Neural cell (in vitro differentiated cells): ENCODE measurements around the gene AXL. TPM values are rescaled to one million over a fixed set of nuclear protein-coding genes. Genes with fewer than 3 reads are reported as not detected.

Experiments used
- H2AFZ ChIP-seq: fragments of 200-600, 300-800 bp; sonication (generic), shearing (Covaris generic); 2 replicates; pipeline ENCODE4 v1.6.0; 2014; ENCODE audit warnings: low read depth, mild to moderate bottlenecking, antibody characterized with exemption, low read length, moderate library complexity
- H3F3A ChIP-seq: fragments of 200-600 bp; shearing (Covaris generic); 2 replicates; pipeline ENCODE4 v1.6.1; 2016; ENCODE audit warnings: mild to moderate bottlenecking, moderate library complexity, mixed read lengths, antibody characterized with exemption, low read length; ENCODE audit not compliant: insufficient read depth, poor library complexity, severe bottlenecking
- H3K27ac ChIP-seq: fragments of 200-600, 300-800 bp; sonication (generic), shearing (Covaris generic); 2 replicates; pipeline ENCODE4 v1.5.1; 2014; ENCODE audit warnings: mild to moderate bottlenecking, low read length, moderate library complexity
- H3K27me3 ChIP-seq: fragments of 300-800, 200-600 bp; sonication (generic), shearing (Covaris generic); 2 replicates; pipeline ENCODE4 v1.6.0; 2014; ENCODE audit warnings: mild to moderate bottlenecking, low read depth, low read length, moderate library complexity; ENCODE audit not compliant: insufficient read depth
- H3K36me3 ChIP-seq: fragments of 300-800, 200-600 bp; sonication (generic), shearing (Covaris generic); 2 replicates; pipeline ENCODE4 v1.5.1; 2014; ENCODE audit warnings: mild to moderate bottlenecking, antibody characterized with exemption, low read length, moderate library complexity; ENCODE audit not compliant: insufficient read depth
- H3K4me2 ChIP-seq: fragments of 300-800, 200-600 bp; sonication (generic), shearing (Covaris generic); 2 replicates; pipeline ENCODE4 v1.6.0; 2014; ENCODE audit warnings: mild to moderate bottlenecking, low read length
- H3K4me3 ChIP-seq: fragments of 300-800, 200-600 bp; sonication (generic), shearing (Covaris generic); 2 replicates; pipeline ENCODE4 v1.5.1; 2014; ENCODE audit warnings: mild to moderate bottlenecking, low read length, moderate library complexity
- H3K79me2 ChIP-seq: fragments of 200-600 bp; shearing (Covaris generic); replicated peaks from 2 replicates; pipeline ENCODE4 v1.6.0; 2014; ENCODE audit warnings: mild to moderate bottlenecking, low read length, moderate library complexity; ENCODE audit not compliant: insufficient read depth
- H3K9ac ChIP-seq: fragments of 300-800, 200-600 bp; sonication (generic), shearing (Covaris generic); 2 replicates; pipeline ENCODE4 v1.6.1; 2016; ENCODE audit warnings: mild to moderate bottlenecking, low read length, mixed read lengths
- H3K9me2 ChIP-seq: fragments of 200-600 bp; shearing (Covaris generic); 2 replicates; pipeline ENCODE4 v1.6.1; 2016; ENCODE audit warnings: mild to moderate bottlenecking, low read length, mixed read lengths; ENCODE audit not compliant: insufficient read depth
- H3K9me3 ChIP-seq: fragments of 200-600, 300-800 bp; sonication (generic), shearing (Covaris generic); 2 replicates; pipeline ENCODE4 v1.6.1; 2016; ENCODE audit warnings: mild to moderate bottlenecking, mixed run types, low read length, moderate library complexity, mixed read lengths
- H4K20me1 ChIP-seq: fragments of 200-600 bp; shearing (Covaris generic); 2 replicates; pipeline ENCODE4 v1.6.1; 2016; ENCODE audit warnings: mild to moderate bottlenecking, mixed run types; ENCODE audit not compliant: insufficient read depth
- CTCF ChIP-seq: fragments of 450-650 bp; IDR thresholded peaks from 2 replicates; pipeline ENCODE4 v1.5.1; 2014; ENCODE audit warnings: antibody characterized with exemption, mild to moderate bottlenecking, moderate library complexity; ENCODE audit not compliant: poor library complexity, severe bottlenecking
- EP300 ChIP-seq: fragments of 450-650 bp; conservative IDR thresholded peaks from 2 replicates; pipeline ENCODE4 v1.6.1; 2014; ENCODE audit warnings: antibody characterized with exemption, mild to moderate bottlenecking, moderate library complexity; ENCODE audit not compliant: poor library complexity, severe bottlenecking
- EZH2 ChIP-seq: fragments of 200-600, 300-800 bp; shearing (Covaris generic), sonication (generic); IDR thresholded peaks from 2 replicates; pipeline ENCODE4 v1.6.1; 2014; ENCODE audit warnings: antibody characterized with exemption, low read length, borderline replicate concordance, mild to moderate bottlenecking; ENCODE audit not compliant: insufficient read depth, poor library complexity, severe bottlenecking
- MXI1 ChIP-seq: fragments of 450-650 bp; conservative IDR thresholded peaks from 2 replicates; pipeline ENCODE4 v1.6.1; 2014; ENCODE audit warnings: antibody characterized with exemption, mild to moderate bottlenecking; ENCODE audit not compliant: poor library complexity, severe bottlenecking
- POLR2AphosphoS5 ChIP-seq: IDR thresholded peaks from 2 replicates; pipeline ENCODE4 v1.6.1; 2012
- RAD21 ChIP-seq: fragments of 450-650 bp; conservative IDR thresholded peaks from 2 replicates; pipeline ENCODE4 v1.6.1; 2014; ENCODE audit warnings: antibody characterized with exemption, mild to moderate bottlenecking, moderate library complexity
- SMC3 ChIP-seq: fragments of 450-650 bp; conservative IDR thresholded peaks from 2 replicates; pipeline ENCODE4 v1.6.1; 2014; ENCODE audit warnings: antibody characterized with exemption, mild to moderate bottlenecking, moderate library complexity; ENCODE audit not compliant: poor library complexity
- TAF1 ChIP-seq: IDR thresholded peaks from 2 replicates; pipeline ENCODE4 v1.6.1; 2012; ENCODE audit warnings: low read depth
- polyA plus RNA-seq: library from polyadenylated mRNA; depleted of rRNA; stranded (reverse); fragments of >200 nt; gene quantifications from 2 replicates; pipeline ENCODE4 v1.2.3, GENCODE V29; 2014
- TF ChIP-seq, protein P1 (sequence below): IDR thresholded peaks from 2 replicates; pipeline ENCODE4 v1.6.1; 2012; ENCODE audit warnings: borderline replicate concordance

AXL gene
- polyA plus RNA-seq, 1 donor from 2014 or later = 0.10 TPM

GRCh38 chr19:41299046-41299754 lies 80.2 kb downstream of the AXL start:
- Histone ChIP-seq H3K9ac (no peak overlapping the region), H4K20me1 (no peaks in the 10 kb centered on the region), H3K4me2 (no peak overlapping the region), H3K9me2 (no peaks in the 10 kb centered on the region), H3K79me2 (no peaks in the 10 kb centered on the region), H3K9me3 (no peaks in the 10 kb centered on the region), H3K27me3 (no peaks in the 10 kb centered on the region), H3K36me3 (peaks cover 4% of the 10 kb centered on the region), H2AFZ (no peak overlapping the region), H3F3A (no peaks in the 10 kb centered on the region), H3K27ac (peak overlapping the region; percentile 51), H3K4me3 (no peak overlapping the region)
- no peak for TF ChIP-seq EP300
- TF ChIP-seq MXI1 = no peak
- TF ChIP-seq, protein P1, sequence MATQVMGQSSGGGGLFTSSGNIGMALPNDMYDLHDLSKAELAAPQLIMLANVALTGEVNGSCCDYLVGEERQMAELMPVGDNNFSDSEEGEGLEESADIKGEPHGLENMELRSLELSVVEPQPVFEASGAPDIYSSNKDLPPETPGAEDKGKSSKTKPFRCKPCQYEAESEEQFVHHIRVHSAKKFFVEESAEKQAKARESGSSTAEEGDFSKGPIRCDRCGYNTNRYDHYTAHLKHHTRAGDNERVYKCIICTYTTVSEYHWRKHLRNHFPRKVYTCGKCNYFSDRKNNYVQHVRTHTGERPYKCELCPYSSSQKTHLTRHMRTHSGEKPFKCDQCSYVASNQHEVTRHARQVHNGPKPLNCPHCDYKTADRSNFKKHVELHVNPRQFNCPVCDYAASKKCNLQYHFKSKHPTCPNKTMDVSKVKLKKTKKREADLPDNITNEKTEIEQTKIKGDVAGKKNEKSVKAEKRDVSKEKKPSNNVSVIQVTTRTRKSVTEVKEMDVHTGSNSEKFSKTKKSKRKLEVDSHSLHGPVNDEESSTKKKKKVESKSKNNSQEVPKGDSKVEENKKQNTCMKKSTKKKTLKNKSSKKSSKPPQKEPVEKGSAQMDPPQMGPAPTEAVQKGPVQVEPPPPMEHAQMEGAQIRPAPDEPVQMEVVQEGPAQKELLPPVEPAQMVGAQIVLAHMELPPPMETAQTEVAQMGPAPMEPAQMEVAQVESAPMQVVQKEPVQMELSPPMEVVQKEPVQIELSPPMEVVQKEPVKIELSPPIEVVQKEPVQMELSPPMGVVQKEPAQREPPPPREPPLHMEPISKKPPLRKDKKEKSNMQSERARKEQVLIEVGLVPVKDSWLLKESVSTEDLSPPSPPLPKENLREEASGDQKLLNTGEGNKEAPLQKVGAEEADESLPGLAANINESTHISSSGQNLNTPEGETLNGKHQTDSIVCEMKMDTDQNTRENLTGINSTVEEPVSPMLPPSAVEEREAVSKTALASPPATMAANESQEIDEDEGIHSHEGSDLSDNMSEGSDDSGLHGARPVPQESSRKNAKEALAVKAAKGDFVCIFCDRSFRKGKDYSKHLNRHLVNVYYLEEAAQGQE = no peak
- no peak for TF ChIP-seq EZH2
- TF ChIP-seq CTCF = no peak
- no peak for TF ChIP-seq POLR2AphosphoS5
- TF ChIP-seq SMC3 = no peak
- TF ChIP-seq TAF1 = no peak
- TF ChIP-seq RAD21 = no peak

DNA sequence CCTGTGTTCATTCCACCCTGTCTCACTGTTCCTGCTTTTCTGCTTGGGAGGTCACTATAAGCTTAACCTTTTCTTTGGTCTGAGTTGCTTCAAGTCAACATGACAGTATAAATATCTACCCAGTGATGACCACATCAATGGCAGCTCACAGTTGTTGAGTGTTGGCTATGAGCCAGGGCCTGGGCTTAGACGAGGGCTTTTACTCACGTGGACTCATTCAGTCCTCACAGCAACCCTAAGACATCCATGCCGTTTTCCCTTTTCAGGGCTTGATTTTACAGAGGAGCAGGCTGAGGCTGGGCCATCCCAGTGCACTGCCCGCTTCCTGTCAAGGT lies 80.7 kb downstream of the AXL start:
- H3K4me2 ChIP-seq = no peak overlapping the region
- no peaks in the 10 kb centered on the region for H3K36me3 ChIP-seq
- H2AFZ ChIP-seq = no peak overlapping the region
- H3K9me3 ChIP-seq = no peaks in the 10 kb centered on the region
- H4K20me1 ChIP-seq = no peaks in the 10 kb centered on the region
- H3K27me3 ChIP-seq = no peaks in the 10 kb centered on the region
- H3F3A ChIP-seq = no peaks in the 10 kb centered on the region
- H3K79me2 ChIP-seq = no peaks in the 10 kb centered on the region
- no peak overlapping the region for H3K27ac ChIP-seq
- no peaks in the 10 kb centered on the region for H3K9me2 ChIP-seq
- H3K9ac ChIP-seq = no peak overlapping the region
- no peak overlapping the region for H3K4me3 ChIP-seq
- TF ChIP-seq TAF1 (no peak), POLR2AphosphoS5 (no peak), CTCF (no peak), EZH2 (no peak), EP300 (no peak), SMC3 (no peak), RAD21 (no peak), MXI1 (no peak)
- TF ChIP-seq, protein P1 = no peak
